ENCODE measurements around the gene ANGPTL8. TPM values are rescaled to one million over a fixed set of nuclear protein-coding genes. Genes with fewer than 3 reads are reported as not detected.

ANGPTL8 gene
- total and polyA plus RNA-seq, 4 donors = 32.4 to 107 (median 67.6) TPM

DNA sequence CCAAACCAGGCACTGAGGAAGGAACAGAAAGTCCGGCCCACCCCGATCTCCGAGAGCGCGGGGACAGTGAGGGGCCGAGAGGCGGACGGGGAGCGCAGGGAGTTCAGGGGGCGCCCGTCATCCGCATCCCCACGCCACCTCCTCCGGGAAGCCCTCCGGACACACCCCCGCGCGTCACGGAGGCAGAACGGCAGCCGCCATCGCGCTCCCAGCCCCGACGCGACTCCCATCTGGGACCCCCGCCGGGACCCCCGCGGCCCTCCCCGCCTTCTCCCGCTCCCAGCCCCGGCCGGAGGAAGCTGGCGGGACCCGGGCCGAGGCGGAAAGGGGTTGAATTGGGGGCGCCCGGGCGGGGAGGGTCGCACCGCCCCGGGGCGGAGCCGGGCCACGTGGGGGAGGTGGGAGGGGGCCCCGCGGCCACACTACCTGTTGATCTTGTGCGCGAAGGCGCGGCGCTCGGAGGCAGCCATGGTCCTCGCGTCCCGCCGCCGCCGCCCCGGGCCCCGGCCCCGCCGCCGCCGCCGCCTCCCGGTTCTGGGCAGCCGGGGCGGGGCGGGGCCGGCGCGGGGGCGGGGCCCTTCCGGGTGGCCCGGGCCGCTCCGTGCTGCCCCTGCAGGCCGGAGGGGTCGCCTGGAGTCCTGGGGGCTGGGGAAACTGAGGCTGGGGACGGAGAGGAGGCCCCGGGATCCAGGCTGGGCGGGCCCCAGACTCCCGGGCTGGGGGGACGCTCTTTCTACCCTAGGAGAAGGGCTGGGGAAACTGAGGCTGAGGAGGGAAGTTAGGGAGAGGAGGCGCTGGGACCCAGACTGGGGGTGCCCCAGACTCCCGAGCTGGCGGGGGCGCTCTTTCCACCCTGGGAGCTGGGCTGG is 22.8 kb downstream of the ANGPTL8 start, which contains the start of gene DOCK6:
DOCK6 (minus strand) TSS at position 554 of the 869 bp plus-strand sequence; CDS start at position 470, 84 bp downstream.
- no peaks in the 10 kb centered on the region for H3K27me3 ChIP-seq (ENCODE audit: control insufficient read depth in 4 of 4, insufficient read depth in 4 of 4, low read length in 3 of 4)
- WGBS = 2% methylated on average over 91 of the region's 91 CpGs
- DNase-seq (ENCODE audit: low spot score) = no peak
- H3K9ac ChIP-seq (ENCODE audit: low read depth in 1 of 2, low read length in 2 of 2) = no peak within 1 kb of the TSS
- peak within 1 kb of the TSS; percentile 53 to 70 for H3K27ac ChIP-seq (ENCODE audit: low read depth in 1 of 2, low read length in 2 of 2)
- H3K4me1 ChIP-seq (ENCODE audit: control insufficient read depth in 4 of 4, insufficient read depth in 4 of 4, low read length in 3 of 4) = peaks cover 0 to 12% (median 6%) of the 10 kb centered on the region in 4 donors
- TF ChIP-seq, protein P1, sequence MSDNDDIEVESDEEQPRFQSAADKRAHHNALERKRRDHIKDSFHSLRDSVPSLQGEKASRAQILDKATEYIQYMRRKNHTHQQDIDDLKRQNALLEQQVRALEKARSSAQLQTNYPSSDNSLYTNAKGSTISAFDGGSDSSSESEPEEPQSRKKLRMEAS (IDR thresholded peaks at IDR 0.05) = no peak
- TF ChIP-seq RXRA (IDR thresholded peaks at IDR 0.05) (no peak), ZBTB33 (IDR thresholded peaks at IDR 0.05) (no peak), SP1 (IDR thresholded peaks at IDR 0.05) (no peak), JUND (IDR thresholded peaks at IDR 0.05) (no peak), YY1 (IDR thresholded peaks at IDR 0.05) (no peak), FOXA2 (IDR thresholded peaks at IDR 0.05) (no peak), RAD21 (IDR thresholded peaks at IDR 0.05) (no peak), FOXA1 (IDR thresholded peaks at IDR 0.05) (no peak), HNF4A (conservative IDR thresholded peaks at IDR 0.05) (no peak), GABPA (IDR thresholded peaks at IDR 0.05 in 1 of 2, conservative IDR thresholded peaks at IDR 0.05 in 1 of 2) (no peak), HNF4G (IDR thresholded peaks at IDR 0.05) (no peak), NR2F2 (IDR thresholded peaks at IDR 0.05) (no peak), EGR1 (IDR thresholded peaks at IDR 0.05; ENCODE audit: low read depth in 2 of 2) (no peak)
- TF ChIP-seq, protein P2, sequence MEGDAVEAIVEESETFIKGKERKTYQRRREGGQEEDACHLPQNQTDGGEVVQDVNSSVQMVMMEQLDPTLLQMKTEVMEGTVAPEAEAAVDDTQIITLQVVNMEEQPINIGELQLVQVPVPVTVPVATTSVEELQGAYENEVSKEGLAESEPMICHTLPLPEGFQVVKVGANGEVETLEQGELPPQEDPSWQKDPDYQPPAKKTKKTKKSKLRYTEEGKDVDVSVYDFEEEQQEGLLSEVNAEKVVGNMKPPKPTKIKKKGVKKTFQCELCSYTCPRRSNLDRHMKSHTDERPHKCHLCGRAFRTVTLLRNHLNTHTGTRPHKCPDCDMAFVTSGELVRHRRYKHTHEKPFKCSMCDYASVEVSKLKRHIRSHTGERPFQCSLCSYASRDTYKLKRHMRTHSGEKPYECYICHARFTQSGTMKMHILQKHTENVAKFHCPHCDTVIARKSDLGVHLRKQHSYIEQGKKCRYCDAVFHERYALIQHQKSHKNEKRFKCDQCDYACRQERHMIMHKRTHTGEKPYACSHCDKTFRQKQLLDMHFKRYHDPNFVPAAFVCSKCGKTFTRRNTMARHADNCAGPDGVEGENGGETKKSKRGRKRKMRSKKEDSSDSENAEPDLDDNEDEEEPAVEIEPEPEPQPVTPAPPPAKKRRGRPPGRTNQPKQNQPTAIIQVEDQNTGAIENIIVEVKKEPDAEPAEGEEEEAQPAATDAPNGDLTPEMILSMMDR (IDR thresholded peaks at IDR 0.05; ENCODE audit: low read depth, low read length, missing input control) = no peak
- TF ChIP-seq, protein P3, sequence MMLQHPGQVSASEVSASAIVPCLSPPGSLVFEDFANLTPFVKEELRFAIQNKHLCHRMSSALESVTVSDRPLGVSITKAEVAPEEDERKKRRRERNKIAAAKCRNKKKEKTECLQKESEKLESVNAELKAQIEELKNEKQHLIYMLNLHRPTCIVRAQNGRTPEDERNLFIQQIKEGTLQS (IDR thresholded peaks at IDR 0.05) = no peak
- TF ChIP-seq, protein P4, sequence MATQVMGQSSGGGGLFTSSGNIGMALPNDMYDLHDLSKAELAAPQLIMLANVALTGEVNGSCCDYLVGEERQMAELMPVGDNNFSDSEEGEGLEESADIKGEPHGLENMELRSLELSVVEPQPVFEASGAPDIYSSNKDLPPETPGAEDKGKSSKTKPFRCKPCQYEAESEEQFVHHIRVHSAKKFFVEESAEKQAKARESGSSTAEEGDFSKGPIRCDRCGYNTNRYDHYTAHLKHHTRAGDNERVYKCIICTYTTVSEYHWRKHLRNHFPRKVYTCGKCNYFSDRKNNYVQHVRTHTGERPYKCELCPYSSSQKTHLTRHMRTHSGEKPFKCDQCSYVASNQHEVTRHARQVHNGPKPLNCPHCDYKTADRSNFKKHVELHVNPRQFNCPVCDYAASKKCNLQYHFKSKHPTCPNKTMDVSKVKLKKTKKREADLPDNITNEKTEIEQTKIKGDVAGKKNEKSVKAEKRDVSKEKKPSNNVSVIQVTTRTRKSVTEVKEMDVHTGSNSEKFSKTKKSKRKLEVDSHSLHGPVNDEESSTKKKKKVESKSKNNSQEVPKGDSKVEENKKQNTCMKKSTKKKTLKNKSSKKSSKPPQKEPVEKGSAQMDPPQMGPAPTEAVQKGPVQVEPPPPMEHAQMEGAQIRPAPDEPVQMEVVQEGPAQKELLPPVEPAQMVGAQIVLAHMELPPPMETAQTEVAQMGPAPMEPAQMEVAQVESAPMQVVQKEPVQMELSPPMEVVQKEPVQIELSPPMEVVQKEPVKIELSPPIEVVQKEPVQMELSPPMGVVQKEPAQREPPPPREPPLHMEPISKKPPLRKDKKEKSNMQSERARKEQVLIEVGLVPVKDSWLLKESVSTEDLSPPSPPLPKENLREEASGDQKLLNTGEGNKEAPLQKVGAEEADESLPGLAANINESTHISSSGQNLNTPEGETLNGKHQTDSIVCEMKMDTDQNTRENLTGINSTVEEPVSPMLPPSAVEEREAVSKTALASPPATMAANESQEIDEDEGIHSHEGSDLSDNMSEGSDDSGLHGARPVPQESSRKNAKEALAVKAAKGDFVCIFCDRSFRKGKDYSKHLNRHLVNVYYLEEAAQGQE (IDR thresholded peaks at IDR 0.05) = no peak
- no peaks in the 10 kb centered on the region for H3K9me3 ChIP-seq (ENCODE audit: control insufficient read depth in 4 of 4, low read length in 3 of 4)
- no peaks in the 10 kb centered on the region for H3K36me3 ChIP-seq (ENCODE audit: control insufficient read depth in 4 of 4, insufficient read depth in 3 of 4, low read depth in 1 of 4, low read length in 3 of 4)
- peak within 1 kb of the TSS; percentile 53 to 80 (median 62) for H3K4me3 ChIP-seq (ENCODE audit: low read depth in 1 of 3, low read length in 3 of 3)
